NB4 (cell line): Measurements from ENCODE around the gene LEFTY1.

Experiments
- DNase-seq: peaks from one replicate; pipeline ENCODE4 v3.0.0; 2010; ENCODE audit warnings: low read depth
- H3K4me3 ChIP-seq: one replicate; pipeline ENCODE4 v1.5.1; 2011; ENCODE audit warnings: mild to moderate bottlenecking, low read depth, low read length, moderate library complexity
- MYC ChIP-seq: IDR thresholded peaks from 2 replicates; pipeline ENCODE4 v1.6.1; 2011; ENCODE audit warnings: low read depth, low read length
- POLR2A ChIP-seq: IDR thresholded peaks from 2 replicates; pipeline ENCODE4 v1.6.1; 2011; ENCODE audit warnings: mild to moderate bottlenecking; ENCODE audit not compliant: insufficient read length; ENCODE audit errors: extremely low read depth
- TF ChIP-seq, protein P1 (sequence below): IDR thresholded peaks from one replicate; pipeline ENCODE4 v1.5.1; 2012; ENCODE audit warnings: low read depth, low read length
- TF ChIP-seq, protein P2 (sequence below): IDR thresholded peaks from 2 replicates; pipeline ENCODE4 v1.6.1; 2011; ENCODE audit warnings: low read depth, low read length

The LEFTY1 gene

DNA sequence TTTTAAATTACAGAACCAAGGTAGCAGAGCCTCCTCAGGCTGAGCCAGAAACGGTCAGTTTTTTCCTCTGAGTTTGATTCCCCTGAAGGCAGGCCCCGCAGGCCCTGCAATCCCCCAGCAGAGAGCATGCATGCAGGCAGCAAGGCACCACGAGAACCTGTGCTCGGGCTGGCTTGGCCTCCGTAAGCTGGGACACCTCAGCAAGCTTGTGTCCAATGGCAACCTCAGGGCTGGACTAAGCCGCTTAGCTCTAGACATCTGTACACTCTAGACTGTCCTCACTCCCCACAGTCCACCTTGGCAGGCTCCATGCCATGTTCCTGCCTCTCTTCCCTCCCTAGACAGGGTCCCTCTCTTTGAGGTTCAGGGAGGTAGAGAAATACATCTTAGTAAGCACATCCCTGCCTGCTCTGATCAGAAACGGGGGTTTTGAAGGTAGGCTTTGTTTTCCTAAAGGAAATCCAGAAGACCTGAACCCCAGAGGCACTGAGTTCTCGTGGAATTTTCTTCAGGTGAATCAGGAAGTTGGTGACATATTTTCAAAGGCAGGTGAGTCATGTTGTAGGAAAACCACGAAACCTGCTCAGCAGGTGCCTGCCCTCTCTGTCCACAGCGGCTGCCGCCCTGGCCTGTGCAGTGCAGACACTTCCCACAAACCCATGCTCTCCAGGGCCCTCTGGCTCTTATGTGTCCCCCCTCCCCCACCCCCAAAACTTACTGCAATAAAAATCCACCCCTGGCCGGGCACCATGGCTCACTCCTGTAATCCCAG, 13.7 kb downstream of the LEFTY1 start:
- no peak for DNase-seq
- no peak overlapping the region for H3K4me3 ChIP-seq
- TF ChIP-seq, protein P1, sequence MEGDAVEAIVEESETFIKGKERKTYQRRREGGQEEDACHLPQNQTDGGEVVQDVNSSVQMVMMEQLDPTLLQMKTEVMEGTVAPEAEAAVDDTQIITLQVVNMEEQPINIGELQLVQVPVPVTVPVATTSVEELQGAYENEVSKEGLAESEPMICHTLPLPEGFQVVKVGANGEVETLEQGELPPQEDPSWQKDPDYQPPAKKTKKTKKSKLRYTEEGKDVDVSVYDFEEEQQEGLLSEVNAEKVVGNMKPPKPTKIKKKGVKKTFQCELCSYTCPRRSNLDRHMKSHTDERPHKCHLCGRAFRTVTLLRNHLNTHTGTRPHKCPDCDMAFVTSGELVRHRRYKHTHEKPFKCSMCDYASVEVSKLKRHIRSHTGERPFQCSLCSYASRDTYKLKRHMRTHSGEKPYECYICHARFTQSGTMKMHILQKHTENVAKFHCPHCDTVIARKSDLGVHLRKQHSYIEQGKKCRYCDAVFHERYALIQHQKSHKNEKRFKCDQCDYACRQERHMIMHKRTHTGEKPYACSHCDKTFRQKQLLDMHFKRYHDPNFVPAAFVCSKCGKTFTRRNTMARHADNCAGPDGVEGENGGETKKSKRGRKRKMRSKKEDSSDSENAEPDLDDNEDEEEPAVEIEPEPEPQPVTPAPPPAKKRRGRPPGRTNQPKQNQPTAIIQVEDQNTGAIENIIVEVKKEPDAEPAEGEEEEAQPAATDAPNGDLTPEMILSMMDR = no peak
- no peak for TF ChIP-seq POLR2A
- TF ChIP-seq, protein P2, sequence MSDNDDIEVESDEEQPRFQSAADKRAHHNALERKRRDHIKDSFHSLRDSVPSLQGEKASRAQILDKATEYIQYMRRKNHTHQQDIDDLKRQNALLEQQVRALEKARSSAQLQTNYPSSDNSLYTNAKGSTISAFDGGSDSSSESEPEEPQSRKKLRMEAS = no peak
- TF ChIP-seq MYC = no peak

DNA sequence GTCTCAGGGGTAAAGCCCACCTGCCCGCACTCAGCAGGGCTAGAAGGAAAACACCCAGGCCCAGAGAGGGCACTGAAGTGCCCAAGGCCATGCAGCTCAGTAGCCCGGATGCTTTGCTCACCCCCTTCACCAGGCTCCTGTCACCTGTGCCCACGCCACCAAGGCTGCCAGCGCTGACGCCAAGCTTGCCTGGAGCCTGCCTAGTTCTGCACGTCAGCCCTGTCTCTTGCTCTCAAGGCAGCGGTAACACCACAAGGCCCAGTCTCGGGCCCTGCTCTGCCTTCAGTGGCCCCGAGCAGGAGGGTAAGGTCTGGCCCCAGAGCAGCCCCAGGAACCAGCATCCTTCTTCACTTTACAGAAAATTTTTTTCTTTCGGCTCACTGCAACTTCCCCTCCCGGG, 14.5 kb downstream of the LEFTY1 start:
- H3K4me3 ChIP-seq = no peak overlapping the region
- no peak for DNase-seq
- no peak for TF ChIP-seq POLR2A
- no peak for TF ChIP-seq MYC
- TF ChIP-seq, protein P2 = no peak
- TF ChIP-seq, protein P1 = no peak

- no peak overlapping the region for H3K4me3 ChIP-seq
- DNase-seq = no peak
- TF ChIP-seq MYC (no peak), POLR2A (no peak)
- TF ChIP-seq, protein P1 = no peak
- TF ChIP-seq, protein P2 = no peak
These were observed 15.6 kb downstream of the LEFTY1 start for GRCh38 chr1:225873281-225873850.

GRCh38 chr1:225872075-225872430, 16.9 kb downstream of the LEFTY1 start:
- H3K4me3 ChIP-seq = no peak overlapping the region
- TF ChIP-seq, protein P2 = no peak
- no peak for TF ChIP-seq MYC
- TF ChIP-seq, protein P1 = no peak
- no peak for TF ChIP-seq POLR2A
- DNase-seq = no peak

GRCh38 chr1:225871359-225872074, 17.4 kb downstream of the LEFTY1 start:
- DNase-seq = no peak
- TF ChIP-seq MYC (no peak), POLR2A (no peak)
- TF ChIP-seq, protein P1 = no peak
- TF ChIP-seq, protein P2 = no peak
- no peak overlapping the region for H3K4me3 ChIP-seq
